ENCODE measurements around the gene LAPTM5.

GRCh38 chr1:30793209-30793608 lies 35.6 kb upstream of the LAPTM5 start:
- no peak for TF ChIP-seq POLR2A (IDR thresholded peaks at IDR 0.05; ENCODE audit: low read depth, low read length)
- TF ChIP-seq POLR2AphosphoS5 (IDR thresholded peaks at IDR 0.05; ENCODE audit: low read depth, low read length) = no peak
- no peak for TF ChIP-seq TAF1 (IDR thresholded peaks at IDR 0.05; ENCODE audit: borderline replicate concordance, low read depth, low read length)
